AG10803 (cell line): ENCODE measurements around the gene TECTA.
"Not testable (repeated sequence)": the region's sequence is repeated elsewhere in the genome, so short reads cannot be mapped to it uniquely, and the experiment has no call there.

Source experiments
- DNase-seq: peaks from one replicate; pipeline ENCODE4 v3.0.0; 2010; ENCODE audit warnings: low read depth
- H3K4me3 ChIP-seq: 2 replicates; pipeline ENCODE4 v1.5.1; 2011; ENCODE audit warnings: mild to moderate bottlenecking, low read length, control low read depth
- CTCF ChIP-seq: conservative IDR thresholded peaks from 2 replicates; pipeline ENCODE4 v1.5.1; 2011; ENCODE audit warnings: mild to moderate bottlenecking, low read length, control low read depth, inconsistent platforms

Gene TECTA

GRCh38 chr11:121112498-121113455, 11.7 kb downstream of the TECTA start:
- peak; percentile 63 for DNase-seq
- peak; percentile 65 for TF ChIP-seq CTCF
- no peak overlapping the region for H3K4me3 ChIP-seq

GRCh38 chr11:121113611-121114010, 12.6 kb downstream of the TECTA start:
- DNase-seq: no peak
- no peak overlapping the region for H3K4me3 ChIP-seq
- TF ChIP-seq CTCF: no peak

GRCh38 chr11:121115024-121115423, 14.0 kb downstream of the TECTA start:
- DNase-seq, H3K4me3 ChIP-seq: not testable (repeated sequence)

GRCh38 chr11:121117788-121118187, 16.7 kb downstream of the TECTA start:
- no peak for DNase-seq
- H3K4me3 ChIP-seq: no peak overlapping the region
- no peak for TF ChIP-seq CTCF

GRCh38 chr11:121119440-121119839, 18.4 kb downstream of the TECTA start:
- TF ChIP-seq CTCF: no peak
- DNase-seq: peak; percentile 28
- no peak overlapping the region for H3K4me3 ChIP-seq

- no peak for DNase-seq
- no peak overlapping the region for H3K4me3 ChIP-seq
- no peak for TF ChIP-seq CTCF
These were observed 21.3 kb downstream of the TECTA start for GRCh38 chr11:121122328-121122727.

- no peak for TF ChIP-seq CTCF
- H3K4me3 ChIP-seq: no peak overlapping the region
- no peak for DNase-seq
These were observed 22.5 kb downstream of the TECTA start for GRCh38 chr11:121123496-121124069.
